DMS 273 (cell line): ENCODE results near the gene GALNT6.
A peak's percentile ranks its signal among the peaks of the same experiment; 100 is the strongest.

ENCODE experiments used
- DNase-seq: peaks from one replicate; lab custom pipeline; 2025; ENCODE audit not compliant: unreplicated experiment; lab: John Stamatoyannopoulos, UW

The GALNT6 gene

GRCh38 chr12:51382173-51382572, 9.0 kb downstream of the GALNT6 start:
- no peak for DNase-seq

- no peak for DNase-seq
These were observed 9.8 kb downstream of the GALNT6 start for GRCh38 chr12:51381226-51382079.

GRCh38 chr12:51379571-51379970, 11.6 kb downstream of the GALNT6 start:
- DNase-seq = no peak

- no peak for DNase-seq
These were observed 12.5 kb downstream of the GALNT6 start for GRCh38 chr12:51378749-51379148.

- peak; percentile 61 for DNase-seq
These were observed 13.9 kb downstream of the GALNT6 start for GRCh38 chr12:51377099-51377984.

GRCh38 chr12:51374856-51375255, 16.4 kb downstream of the GALNT6 start:
- no peak for DNase-seq

GRCh38 chr12:51374361-51374760, 16.8 kb downstream of the GALNT6 start:
- no peak for DNase-seq

GRCh38 chr12:51373187-51373586, 18.0 kb downstream of the GALNT6 start:
- no peak for DNase-seq

- no peak for DNase-seq
These were observed 19.2 kb downstream of the GALNT6 start for GRCh38 chr12:51372021-51372420.

- peak; percentile 53 for DNase-seq
These were observed 19.8 kb downstream of the GALNT6 start for GRCh38 chr12:51371295-51371953.

GRCh38 chr12:51370667-51371066, 20.5 kb downstream of the GALNT6 start:
- DNase-seq = no peak

GRCh38 chr12:51369581-51369980, 21.6 kb downstream of the GALNT6 start:
- DNase-seq = no peak

GRCh38 chr12:51368640-51369517, 22.3 kb downstream of the GALNT6 start:
- DNase-seq = peak; percentile 9

GRCh38 chr12:51365276-51365675, 25.9 kb downstream of the GALNT6 start:
- DNase-seq = no peak

- DNase-seq = no peak
These were observed 27.2 kb downstream of the GALNT6 start for GRCh38 chr12:51364001-51364400.

- DNase-seq = no peak
These were observed 28.4 kb downstream of the GALNT6 start for GRCh38 chr12:51362747-51363342.

GRCh38 chr12:51362307-51362706, 28.9 kb downstream of the GALNT6 start:
- no peak for DNase-seq

GRCh38 chr12:51361161-51362016, 29.8 kb downstream of the GALNT6 start:
- DNase-seq = no peak

- DNase-seq = no peak
These were observed 30.9 kb downstream of the GALNT6 start for GRCh38 chr12:51360315-51360714.
